BJ (cell line): ENCODE measurements around the gene TAF4. TPM values are rescaled to one million over a fixed set of nuclear protein-coding genes. Genes with fewer than 3 reads are reported as not detected.

Experiments used
- CTCF ChIA-PET: fragments of 350-600 bp; formaldehyde crosslinking; extraction: SDS; loops from one replicate; lab custom pipeline; 2021; ENCODE audit warnings: antibody characterized with exemption, inconsistent platforms; lab: Yijun Ruan, JAX
- POLR2A ChIA-PET: fragments of 300-600 bp; sonication (Branson Sonifier 250); formaldehyde crosslinking; extraction: SDS; loops from one replicate; lab custom pipeline; 2021; ENCODE audit warnings: antibody characterized with exemption; lab: Charles Lee
- DNase-seq: peaks from one replicate; pipeline ENCODE4 v3.0.0-alpha.2; 2011; ENCODE audit warnings: low read depth
- H3K27me3 ChIP-seq: 2 replicates; pipeline ENCODE4 v1.6.0; 2011; ENCODE audit warnings: low read length; ENCODE audit not compliant: control insufficient read depth, insufficient read depth
- H3K36me3 ChIP-seq: 2 replicates; pipeline ENCODE4 v1.5.1; 2011; ENCODE audit warnings: low read length; ENCODE audit not compliant: control insufficient read depth, insufficient read depth
- H3K4me3 ChIP-seq: 2 replicates; pipeline ENCODE4 v1.5.1; 2011; ENCODE audit warnings: low read depth, mild to moderate bottlenecking, control low read depth, low read length
- polyA plus RNA-seq: library from polyadenylated mRNA; depleted of rRNA; stranded (reverse); fragments of >200 nt; gene quantifications from 2 replicates; pipeline ENCODE4 v1.2.3, GENCODE V29; 2011
- TF ChIP-seq, protein P1 (sequence below): IDR thresholded peaks from 2 replicates; pipeline ENCODE4 v1.5.1; 2011; ENCODE audit warnings: low read depth, mild to moderate bottlenecking, control low read depth, inconsistent platforms, low read length, moderate library complexity; ENCODE audit not compliant: insufficient read depth

TAF4 gene
- polyA plus RNA-seq, 1 experiment, result 1.2 TPM

GRCh38 chr20:62054451-62054953, 11.2 kb downstream of the TAF4 start:
- no peaks in the 10 kb centered on the region for H3K27me3 ChIP-seq
- ChIA-PET CTCF (no interaction called here), POLR2A (no interaction called here)
- TF ChIP-seq, protein P1, sequence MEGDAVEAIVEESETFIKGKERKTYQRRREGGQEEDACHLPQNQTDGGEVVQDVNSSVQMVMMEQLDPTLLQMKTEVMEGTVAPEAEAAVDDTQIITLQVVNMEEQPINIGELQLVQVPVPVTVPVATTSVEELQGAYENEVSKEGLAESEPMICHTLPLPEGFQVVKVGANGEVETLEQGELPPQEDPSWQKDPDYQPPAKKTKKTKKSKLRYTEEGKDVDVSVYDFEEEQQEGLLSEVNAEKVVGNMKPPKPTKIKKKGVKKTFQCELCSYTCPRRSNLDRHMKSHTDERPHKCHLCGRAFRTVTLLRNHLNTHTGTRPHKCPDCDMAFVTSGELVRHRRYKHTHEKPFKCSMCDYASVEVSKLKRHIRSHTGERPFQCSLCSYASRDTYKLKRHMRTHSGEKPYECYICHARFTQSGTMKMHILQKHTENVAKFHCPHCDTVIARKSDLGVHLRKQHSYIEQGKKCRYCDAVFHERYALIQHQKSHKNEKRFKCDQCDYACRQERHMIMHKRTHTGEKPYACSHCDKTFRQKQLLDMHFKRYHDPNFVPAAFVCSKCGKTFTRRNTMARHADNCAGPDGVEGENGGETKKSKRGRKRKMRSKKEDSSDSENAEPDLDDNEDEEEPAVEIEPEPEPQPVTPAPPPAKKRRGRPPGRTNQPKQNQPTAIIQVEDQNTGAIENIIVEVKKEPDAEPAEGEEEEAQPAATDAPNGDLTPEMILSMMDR, result no peak
- DNase-seq, result no peak
- peaks cover 1% of the 10 kb centered on the region; the same call in 1 of the 2 replicates for H3K36me3 ChIP-seq
- H3K4me3 ChIP-seq, result no peak overlapping the region

GRCh38 chr20:62053465-62054196, 12.1 kb downstream of the TAF4 start:
- no peak overlapping the region for H3K4me3 ChIP-seq
- TF ChIP-seq, protein P1, result no peak
- CTCF ChIA-PET, result no interaction called here
- no peaks in the 10 kb centered on the region for H3K27me3 ChIP-seq
- DNase-seq, result no peak
- POLR2A ChIA-PET, result no interaction called here
- H3K36me3 ChIP-seq, result peaks cover 1% of the 10 kb centered on the region; the same call in 1 of the 2 replicates

GRCh38 chr20:62052842-62053464, 12.7 kb downstream of the TAF4 start:
- CTCF ChIA-PET, result no interaction called here
- DNase-seq, result no peak
- POLR2A ChIA-PET, result no interaction called here
- H3K36me3 ChIP-seq, result peaks cover 1% of the 10 kb centered on the region; the same call in 1 of the 2 replicates
- H3K4me3 ChIP-seq, result no peak overlapping the region
- no peaks in the 10 kb centered on the region for H3K27me3 ChIP-seq
- TF ChIP-seq, protein P1, result no peak

- no peak overlapping the region for H3K4me3 ChIP-seq
- H3K27me3 ChIP-seq, result no peaks in the 10 kb centered on the region
- POLR2A ChIA-PET, result no interaction called here
- TF ChIP-seq, protein P1, result no peak
- H3K36me3 ChIP-seq, result peaks cover 1% of the 10 kb centered on the region; the same call in 1 of the 2 replicates
- no peak for DNase-seq
- CTCF ChIA-PET, result no interaction called here
Observed at GRCh38 chr20:62052336-62052841, 13.3 kb downstream of the TAF4 start.

- DNase-seq, result no peak
- Histone ChIP-seq H3K27me3 (no peaks in the 10 kb centered on the region), H3K4me3 (no peak overlapping the region), H3K36me3 (peaks cover 1% of the 10 kb centered on the region; the same call in 1 of the 2 replicates)
- ChIA-PET CTCF (no interaction called here), POLR2A (no interaction called here)
- TF ChIP-seq, protein P1, result no peak
Observed at GRCh38 chr20:62051546-62052255, 14.0 kb downstream of the TAF4 start.
